Mesendoderm (in vitro differentiated cells): ENCODE measurements around the gene FRY.

ENCODE experiments used
- DNase-seq: peaks from one replicate; pipeline ENCODE4 v3.0.0; 2013
- H2AK5ac ChIP-seq: 2 replicates; pipeline ENCODE4 v1.6.1; 2013; ENCODE audit warnings: low read length, inconsistent platforms
- H2BK120ac ChIP-seq: 2 replicates; pipeline ENCODE4 v1.6.1; 2013; ENCODE audit warnings: low read depth, mild to moderate bottlenecking, low read length, moderate library complexity, mixed read lengths
- H2BK15ac ChIP-seq: replicated peaks from 2 replicates; pipeline ENCODE4 v1.6.1; 2013; ENCODE audit warnings: low read depth, mild to moderate bottlenecking, moderate library complexity
- H2BK5ac ChIP-seq: 2 replicates; pipeline ENCODE4 v1.6.1; 2013; ENCODE audit warnings: low read length, inconsistent platforms
- H3K18ac ChIP-seq: 2 replicates; pipeline ENCODE4 v1.6.1; 2013; ENCODE audit warnings: mild to moderate bottlenecking, low read length, mixed read lengths
- H3K23ac ChIP-seq: one replicate; pipeline ENCODE4 v1.6.1; 2013; ENCODE audit warnings: low read length
- H3K27ac ChIP-seq: 2 replicates; pipeline ENCODE4 v1.5.1; 2013; ENCODE audit warnings: low read depth, mild to moderate bottlenecking, inconsistent platforms, low read length, moderate library complexity
- H3K27me3 ChIP-seq: 2 replicates; pipeline ENCODE4 v1.6.1; 2013; ENCODE audit warnings: low read length, control low read depth, mild to moderate bottlenecking, inconsistent platforms; ENCODE audit not compliant: insufficient read depth, poor library complexity
- H3K36me3 ChIP-seq: 2 replicates; pipeline ENCODE4 v1.6.1; 2013; ENCODE audit warnings: low read length, inconsistent platforms; ENCODE audit not compliant: control insufficient read depth, insufficient read depth
- H3K4ac ChIP-seq: one replicate; pipeline ENCODE4 v1.6.1; 2013; ENCODE audit warnings: low read depth, mild to moderate bottlenecking, low read length, moderate library complexity
- H3K4me1 ChIP-seq: 2 replicates; pipeline ENCODE4 v1.6.1; 2013; ENCODE audit warnings: low read depth, low read length, inconsistent platforms; ENCODE audit not compliant: control insufficient read depth
- H3K4me2 ChIP-seq: 2 replicates; pipeline ENCODE4 v1.6.1; 2013; ENCODE audit warnings: low read length
- H3K4me3 ChIP-seq: 2 replicates; pipeline ENCODE4 v1.5.1; 2013; ENCODE audit warnings: mild to moderate bottlenecking, low read length
- H3K56ac ChIP-seq: one replicate; pipeline ENCODE4 v1.6.1; 2013; ENCODE audit warnings: low read length
- H3K79me1 ChIP-seq: 2 replicates; pipeline ENCODE4 v1.6.1; 2013; ENCODE audit warnings: low read length, inconsistent platforms
- H3K79me2 ChIP-seq: 2 replicates; pipeline ENCODE4 v1.6.1; 2013; ENCODE audit warnings: mild to moderate bottlenecking, low read length; ENCODE audit not compliant: control insufficient read depth, insufficient read depth
- H3K9ac ChIP-seq: 2 replicates; pipeline ENCODE4 v1.6.1; 2013; ENCODE audit warnings: low read length, inconsistent platforms
- H4K5ac ChIP-seq: one replicate; pipeline ENCODE4 v1.6.1; 2013; ENCODE audit warnings: low read length
- H4K8ac ChIP-seq: one replicate; pipeline ENCODE4 v1.6.1; 2013; ENCODE audit warnings: low read depth, mild to moderate bottlenecking, control low read depth, low read length, moderate library complexity
- WGBS: extraction: QIAGEN DNeasy Blood & Tissue Kit; methylation state at CpG from one replicate; pipeline ENCODE4 v1.1.7; 2013; ENCODE audit warnings: low lambda C conversion rate, missing lambda C conversion rate; ENCODE audit not compliant: insufficient coverage; ENCODE audit errors: extremely low coverage; 5-methylcytosine and 5-hydroxymethylcytosine counted together

The FRY gene

DNA sequence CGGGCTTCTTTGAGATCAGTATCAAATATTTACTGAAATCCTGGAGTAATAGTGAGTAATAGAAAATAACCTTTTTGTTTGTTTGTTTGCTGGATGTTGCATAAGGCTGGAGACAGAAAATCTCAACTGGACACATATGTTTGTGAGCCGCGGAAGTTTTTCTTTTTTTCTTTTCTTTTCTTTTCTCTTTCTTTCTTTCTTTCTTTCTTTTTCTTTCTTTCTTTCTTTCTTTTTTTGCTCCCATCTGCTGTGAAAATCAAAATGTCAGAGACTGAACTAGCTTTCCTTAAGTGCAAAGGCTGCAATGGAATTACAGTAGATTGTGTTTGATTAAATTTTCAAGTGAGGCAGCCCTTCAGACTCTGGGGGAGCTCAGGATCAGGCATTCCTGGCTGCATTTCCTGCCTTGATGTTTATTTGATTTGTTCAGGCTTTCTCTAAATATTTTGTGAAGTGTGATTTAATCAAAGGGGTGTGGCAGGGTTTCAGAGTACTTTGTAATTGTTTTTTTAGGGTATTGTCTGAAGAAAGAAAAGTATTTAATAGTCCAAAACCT lies 319 bp downstream of the FRY start:
- H3K56ac ChIP-seq: no peak overlapping the region
- no peak overlapping the region for H2BK5ac ChIP-seq
- H2BK120ac ChIP-seq: no peak overlapping the region
- H3K18ac ChIP-seq: no peak overlapping the region
- H3K9ac ChIP-seq: no peak overlapping the region
- DNase-seq: peak; percentile 31
- H3K4me3 ChIP-seq: no peak overlapping the region
- H3K79me1 ChIP-seq: no peaks in the 10 kb centered on the region
- H3K27me3 ChIP-seq: no peaks in the 10 kb centered on the region
- no CpG with 5 or more reads among the region's 3 CpGs for WGBS
- H3K4me1 ChIP-seq: no peaks in the 10 kb centered on the region
- no peak overlapping the region for H4K8ac ChIP-seq
- no peak overlapping the region for H2BK15ac ChIP-seq
- no peak overlapping the region for H3K4ac ChIP-seq
- H3K4me2 ChIP-seq: peak overlapping the region; percentile 66
- no peak overlapping the region for H2AK5ac ChIP-seq
- no peak overlapping the region for H3K27ac ChIP-seq
- no peaks in the 10 kb centered on the region for H3K36me3 ChIP-seq
- no peaks in the 10 kb centered on the region for H3K79me2 ChIP-seq
- H3K23ac ChIP-seq: no peak overlapping the region
- H4K5ac ChIP-seq: no peak overlapping the region

DNA sequence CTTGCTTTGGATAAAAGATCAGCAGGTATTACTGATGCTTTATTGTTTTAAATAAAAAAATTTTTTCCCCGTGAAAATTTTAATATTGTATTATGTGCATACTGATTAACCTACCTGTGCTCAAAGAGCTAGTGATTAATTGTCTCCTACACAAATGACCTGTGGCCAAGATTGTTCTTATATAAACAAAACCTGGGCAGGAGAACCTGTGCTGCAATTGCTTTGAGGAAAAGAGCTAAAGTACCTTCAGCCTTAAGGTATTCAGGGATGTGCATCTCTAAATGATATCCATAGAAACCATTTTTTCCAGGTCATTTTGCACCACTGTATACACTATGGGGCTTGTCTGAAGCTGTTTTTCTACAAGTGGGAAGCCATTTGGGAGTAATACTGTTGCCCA lies 1.2 kb downstream of the FRY start:
- Histone ChIP-seq H3K18ac (no peak overlapping the region), H2BK120ac (no peak overlapping the region), H3K9ac (no peak overlapping the region), H3K27me3 (no peaks in the 10 kb centered on the region), H3K4me2 (no peak overlapping the region), H3K4ac (no peak overlapping the region), H3K4me3 (no peak overlapping the region), H3K23ac (no peak overlapping the region), H4K5ac (no peak overlapping the region), H3K27ac (no peak overlapping the region), H3K36me3 (no peaks in the 10 kb centered on the region), H3K4me1 (no peaks in the 10 kb centered on the region), H2BK15ac (no peak overlapping the region), H3K56ac (no peak overlapping the region), H3K79me2 (no peaks in the 10 kb centered on the region), H2AK5ac (no peak overlapping the region), H2BK5ac (no peak overlapping the region), H3K79me1 (no peaks in the 10 kb centered on the region), H4K8ac (no peak overlapping the region)
- no CpG with 5 or more reads among the region's 1 CpG for WGBS
- no peak for DNase-seq

DNA sequence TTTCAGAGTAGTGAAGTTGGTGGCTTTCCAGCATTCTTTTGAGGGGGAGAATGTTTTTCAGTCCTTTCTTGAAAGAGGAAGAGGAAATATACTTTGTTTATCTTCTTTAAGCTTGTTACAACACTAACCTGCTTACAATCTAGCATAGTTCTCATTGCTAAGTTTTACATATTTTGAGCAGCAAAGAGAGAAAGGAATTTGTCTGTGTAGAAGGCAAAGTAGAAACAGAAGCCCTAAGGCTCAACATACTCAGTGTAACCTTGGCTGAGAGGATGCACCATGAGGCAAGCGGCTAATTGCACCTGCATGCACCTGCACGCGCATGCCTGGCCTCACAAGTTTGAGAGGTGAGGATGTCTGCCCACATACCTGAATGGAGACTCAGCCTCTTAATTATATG lies 2.2 kb downstream of the FRY start:
- H2AK5ac ChIP-seq: no peak overlapping the region
- no peak overlapping the region for H3K27ac ChIP-seq
- no peak overlapping the region for H3K4me3 ChIP-seq
- no peaks in the 10 kb centered on the region for H3K4me1 ChIP-seq
- WGBS: no CpG with 5 or more reads among the region's 3 CpGs
- H3K4me2 ChIP-seq: no peak overlapping the region
- no peak overlapping the region for H2BK120ac ChIP-seq
- no peak overlapping the region for H4K5ac ChIP-seq
- no peak overlapping the region for H3K23ac ChIP-seq
- H3K9ac ChIP-seq: no peak overlapping the region
- no peak overlapping the region for H2BK5ac ChIP-seq
- no peak for DNase-seq
- no peaks in the 10 kb centered on the region for H3K36me3 ChIP-seq
- no peak overlapping the region for H4K8ac ChIP-seq
- H3K27me3 ChIP-seq: no peaks in the 10 kb centered on the region
- H3K56ac ChIP-seq: no peak overlapping the region
- H3K18ac ChIP-seq: no peak overlapping the region
- H3K4ac ChIP-seq: no peak overlapping the region
- no peak overlapping the region for H2BK15ac ChIP-seq
- no peaks in the 10 kb centered on the region for H3K79me1 ChIP-seq
- no peaks in the 10 kb centered on the region for H3K79me2 ChIP-seq

DNA sequence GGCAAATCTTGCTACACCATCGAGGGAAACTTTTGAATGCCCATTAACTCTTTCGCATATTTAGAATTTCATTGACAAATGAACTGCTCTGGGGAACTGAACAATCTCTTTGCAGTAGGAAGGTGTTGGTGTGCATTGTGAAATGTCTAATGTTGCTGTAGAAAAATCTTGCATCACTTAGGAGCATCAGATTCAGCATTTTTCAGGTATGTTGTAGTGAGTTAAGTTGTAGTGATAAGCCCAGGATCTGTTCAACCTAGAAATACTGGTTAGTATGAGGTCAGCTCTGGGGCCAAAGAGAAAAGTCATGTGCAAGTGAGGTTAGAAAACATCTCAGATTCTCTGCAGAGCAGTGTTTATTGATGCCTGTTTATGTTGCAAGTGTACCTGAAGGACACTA lies 4.1 kb downstream of the FRY start:
- no peak overlapping the region for H3K4ac ChIP-seq
- H3K27ac ChIP-seq: no peak overlapping the region
- no peak for DNase-seq
- H3K18ac ChIP-seq: no peak overlapping the region
- H3K4me2 ChIP-seq: no peak overlapping the region
- H4K5ac ChIP-seq: no peak overlapping the region
- H3K23ac ChIP-seq: no peak overlapping the region
- no peaks in the 10 kb centered on the region for H3K79me2 ChIP-seq
- H2BK120ac ChIP-seq: no peak overlapping the region
- H4K8ac ChIP-seq: no peak overlapping the region
- no peak overlapping the region for H3K56ac ChIP-seq
- no peaks in the 10 kb centered on the region for H3K79me1 ChIP-seq
- no peak overlapping the region for H2BK15ac ChIP-seq
- WGBS: no CpG with 5 or more reads among the region's 2 CpGs
- H2AK5ac ChIP-seq: no peak overlapping the region
- H3K36me3 ChIP-seq: no peaks in the 10 kb centered on the region
- H3K4me1 ChIP-seq: no peaks in the 10 kb centered on the region
- no peak overlapping the region for H3K4me3 ChIP-seq
- no peak overlapping the region for H2BK5ac ChIP-seq
- H3K9ac ChIP-seq: no peak overlapping the region
- H3K27me3 ChIP-seq: no peaks in the 10 kb centered on the region

DNA sequence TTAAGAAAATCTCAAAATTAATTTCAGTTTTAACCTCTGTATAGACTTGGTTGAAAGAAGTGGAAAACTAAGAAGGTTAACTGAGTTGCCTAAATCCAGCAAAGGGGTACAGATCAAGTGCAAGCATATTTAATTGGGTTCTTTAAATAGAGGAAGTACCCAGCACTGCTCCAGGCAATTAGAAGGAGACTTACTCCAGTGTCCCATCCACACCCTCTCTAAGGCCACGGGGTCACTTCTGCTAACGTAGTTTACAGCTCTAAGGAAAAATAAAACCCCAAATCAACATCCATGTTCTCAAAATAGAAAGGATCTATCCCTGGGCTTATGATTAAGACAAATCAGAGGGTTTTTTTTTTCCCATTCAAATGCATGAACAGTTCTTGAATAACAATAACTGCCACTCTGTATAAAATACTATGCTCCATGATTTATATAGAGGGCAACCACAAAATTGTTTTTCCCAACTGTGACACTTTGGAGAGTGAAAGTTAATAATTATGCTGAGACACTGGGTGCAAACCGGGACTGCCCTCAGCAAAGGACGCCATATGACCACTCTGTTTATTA lies 4.6 kb downstream of the FRY start:
- H3K18ac ChIP-seq: no peak overlapping the region
- no peak overlapping the region for H2BK5ac ChIP-seq
- H3K23ac ChIP-seq: no peak overlapping the region
- no peaks in the 10 kb centered on the region for H3K4me1 ChIP-seq
- H3K27me3 ChIP-seq: no peaks in the 10 kb centered on the region
- no peaks in the 10 kb centered on the region for H3K79me2 ChIP-seq
- H3K4me2 ChIP-seq: no peak overlapping the region
- no peak overlapping the region for H3K9ac ChIP-seq
- H3K4me3 ChIP-seq: no peak overlapping the region
- DNase-seq: no peak
- H3K4ac ChIP-seq: no peak overlapping the region
- H3K79me1 ChIP-seq: no peaks in the 10 kb centered on the region
- H3K27ac ChIP-seq: no peak overlapping the region
- no peak overlapping the region for H3K56ac ChIP-seq
- H4K5ac ChIP-seq: no peak overlapping the region
- H2BK120ac ChIP-seq: no peak overlapping the region
- no CpG with 5 or more reads among the region's 4 CpGs for WGBS
- no peaks in the 10 kb centered on the region for H3K36me3 ChIP-seq
- no peak overlapping the region for H2BK15ac ChIP-seq
- H4K8ac ChIP-seq: no peak overlapping the region
- no peak overlapping the region for H2AK5ac ChIP-seq

DNA sequence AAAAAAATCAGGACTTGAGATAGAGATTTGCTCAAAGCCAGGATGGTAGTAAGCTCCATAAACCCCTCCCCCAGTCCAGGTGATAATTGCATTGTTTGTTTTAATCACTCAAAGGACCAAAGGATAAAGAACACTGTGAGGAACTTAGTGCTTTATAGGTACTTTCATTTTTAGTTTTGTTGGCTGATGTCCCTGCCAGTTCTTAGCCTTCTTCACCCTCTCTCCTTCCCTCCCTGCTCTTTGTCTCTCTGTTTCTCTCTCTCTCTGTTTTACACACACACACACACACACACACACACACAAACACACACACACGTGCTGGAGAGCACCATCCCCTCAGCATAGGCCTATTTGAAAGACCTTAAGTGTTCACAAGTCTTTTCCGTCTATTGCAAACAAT lies 5.2 kb downstream of the FRY start:
- Histone ChIP-seq H3K18ac (no peak overlapping the region), H3K4me2 (no peak overlapping the region), H2BK5ac (no peak overlapping the region), H3K36me3 (no peaks in the 10 kb centered on the region), H4K5ac (no peak overlapping the region), H3K4me3 (no peak overlapping the region), H3K23ac (no peak overlapping the region), H3K4me1 (no peaks in the 10 kb centered on the region), H3K79me1 (no peaks in the 10 kb centered on the region), H2AK5ac (no peak overlapping the region), H3K9ac (no peak overlapping the region), H2BK120ac (no peak overlapping the region), H4K8ac (no peak overlapping the region), H3K79me2 (no peaks in the 10 kb centered on the region), H3K27me3 (no peaks in the 10 kb centered on the region), H3K27ac (no peak overlapping the region), H3K56ac (no peak overlapping the region), H2BK15ac (no peak overlapping the region), H3K4ac (no peak overlapping the region)
- DNase-seq: no peak
- no CpG with 5 or more reads among the region's 2 CpGs for WGBS
